ENCODE results near the gene CASQ1.

Gene CASQ1

GRCh38 chr1:160146107-160146506 lies 44.3 kb upstream of the CASQ1 start:
- TF ChIP-seq, protein P1, sequence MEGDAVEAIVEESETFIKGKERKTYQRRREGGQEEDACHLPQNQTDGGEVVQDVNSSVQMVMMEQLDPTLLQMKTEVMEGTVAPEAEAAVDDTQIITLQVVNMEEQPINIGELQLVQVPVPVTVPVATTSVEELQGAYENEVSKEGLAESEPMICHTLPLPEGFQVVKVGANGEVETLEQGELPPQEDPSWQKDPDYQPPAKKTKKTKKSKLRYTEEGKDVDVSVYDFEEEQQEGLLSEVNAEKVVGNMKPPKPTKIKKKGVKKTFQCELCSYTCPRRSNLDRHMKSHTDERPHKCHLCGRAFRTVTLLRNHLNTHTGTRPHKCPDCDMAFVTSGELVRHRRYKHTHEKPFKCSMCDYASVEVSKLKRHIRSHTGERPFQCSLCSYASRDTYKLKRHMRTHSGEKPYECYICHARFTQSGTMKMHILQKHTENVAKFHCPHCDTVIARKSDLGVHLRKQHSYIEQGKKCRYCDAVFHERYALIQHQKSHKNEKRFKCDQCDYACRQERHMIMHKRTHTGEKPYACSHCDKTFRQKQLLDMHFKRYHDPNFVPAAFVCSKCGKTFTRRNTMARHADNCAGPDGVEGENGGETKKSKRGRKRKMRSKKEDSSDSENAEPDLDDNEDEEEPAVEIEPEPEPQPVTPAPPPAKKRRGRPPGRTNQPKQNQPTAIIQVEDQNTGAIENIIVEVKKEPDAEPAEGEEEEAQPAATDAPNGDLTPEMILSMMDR (IDR thresholded peaks at IDR 0.05; ENCODE audit: insufficient read depth, low read length, poor library complexity, severe bottlenecking) = no peak
- TF ChIP-seq EZH2phosphoT487 (conservative IDR thresholded peaks at IDR 0.05; ENCODE audit: low read length) = no peak
- no peak overlapping the region for H2AFZ ChIP-seq (ENCODE audit: low read depth, low read length, severe bottlenecking)
- no peak overlapping the region for H3K4me2 ChIP-seq (ENCODE audit: low read depth, low read length, poor library complexity, severe bottlenecking)
- no peaks in the 10 kb centered on the region for H3K9me2 ChIP-seq (replicated peaks; ENCODE audit: insufficient read depth, low read length)
- no peaks in the 10 kb centered on the region for H3K79me2 ChIP-seq (ENCODE audit: insufficient read depth, low read length)
- H3K4me3 ChIP-seq (ENCODE audit: insufficient read depth, low read length, poor library complexity, severe bottlenecking) = no peak overlapping the region
- H4K20me1 ChIP-seq (ENCODE audit: low read depth, low read length) = no peaks in the 10 kb centered on the region
- H3K27me3 ChIP-seq (ENCODE audit: low read length) = no peaks in the 10 kb centered on the region
- H3K9me3 ChIP-seq (ENCODE audit: insufficient read depth, low read length) = no peaks in the 10 kb centered on the region
- no peaks in the 10 kb centered on the region for H3F3A ChIP-seq (ENCODE audit: insufficient read depth)
- H3K36me3 ChIP-seq (ENCODE audit: low read length) = no peaks in the 10 kb centered on the region
- no peak overlapping the region for H3K9ac ChIP-seq (ENCODE audit: low read length)
- no peak overlapping the region for H3K27ac ChIP-seq (ENCODE audit: low read depth, low read length)

- no peak overlapping the region for H3K27ac ChIP-seq (ENCODE audit: low read depth, low read length)
- no peak overlapping the region for H2AFZ ChIP-seq (ENCODE audit: low read depth, low read length, severe bottlenecking)
- no peak overlapping the region for H3K9ac ChIP-seq (ENCODE audit: low read length)
- H3K4me3 ChIP-seq (ENCODE audit: insufficient read depth, low read length, poor library complexity, severe bottlenecking) = no peak overlapping the region
- no peaks in the 10 kb centered on the region for H3K9me3 ChIP-seq (ENCODE audit: insufficient read depth, low read length)
- no peaks in the 10 kb centered on the region for H3K9me2 ChIP-seq (replicated peaks; ENCODE audit: insufficient read depth, low read length)
- TF ChIP-seq, protein P1 (IDR thresholded peaks at IDR 0.05; ENCODE audit: insufficient read depth, low read length, poor library complexity, severe bottlenecking) = no peak
- TF ChIP-seq EZH2phosphoT487 (conservative IDR thresholded peaks at IDR 0.05; ENCODE audit: low read length) = no peak
- no peak overlapping the region for H3K4me2 ChIP-seq (ENCODE audit: low read depth, low read length, poor library complexity, severe bottlenecking)
- no peaks in the 10 kb centered on the region for H3F3A ChIP-seq (ENCODE audit: insufficient read depth)
- H3K79me2 ChIP-seq (ENCODE audit: insufficient read depth, low read length) = no peaks in the 10 kb centered on the region
- H3K27me3 ChIP-seq (ENCODE audit: low read length) = no peaks in the 10 kb centered on the region
- H3K36me3 ChIP-seq (ENCODE audit: low read length) = no peaks in the 10 kb centered on the region
- H4K20me1 ChIP-seq (ENCODE audit: low read depth, low read length) = no peaks in the 10 kb centered on the region
Measured at GRCh38 chr1:160148121-160148520, 42.3 kb upstream of the CASQ1 start.

DNA sequence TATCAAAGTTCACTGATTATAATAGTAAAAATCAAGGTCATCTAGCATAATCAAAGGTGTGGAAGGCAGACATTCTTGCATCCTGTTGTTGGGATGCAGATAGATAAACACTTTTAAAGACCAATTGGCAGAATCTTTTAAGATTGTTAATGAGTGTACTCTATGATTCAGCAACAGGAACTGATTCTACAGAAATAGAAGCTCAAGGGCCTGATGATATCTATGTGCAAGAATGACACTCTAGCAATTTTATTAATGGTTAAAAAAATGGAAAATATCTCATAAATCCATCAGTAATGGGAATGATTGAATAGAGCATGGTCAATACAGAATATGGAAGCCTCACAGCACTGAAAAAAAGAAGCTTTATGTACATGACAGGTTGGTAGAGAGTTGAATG lies 41.1 kb upstream of the CASQ1 start:
- Histone ChIP-seq H3K9me3 (ENCODE audit: insufficient read depth, low read length) (no peaks in the 10 kb centered on the region), H3K79me2 (ENCODE audit: insufficient read depth, low read length) (no peaks in the 10 kb centered on the region), H3F3A (ENCODE audit: insufficient read depth) (no peaks in the 10 kb centered on the region), H3K9me2 (replicated peaks; ENCODE audit: insufficient read depth, low read length) (no peaks in the 10 kb centered on the region), H3K9ac (ENCODE audit: low read length) (no peak overlapping the region), H3K27ac (ENCODE audit: low read depth, low read length) (no peak overlapping the region), H4K20me1 (ENCODE audit: low read depth, low read length) (no peaks in the 10 kb centered on the region), H3K4me3 (ENCODE audit: insufficient read depth, low read length, poor library complexity, severe bottlenecking) (no peak overlapping the region), H2AFZ (ENCODE audit: low read depth, low read length, severe bottlenecking) (no peak overlapping the region), H3K36me3 (ENCODE audit: low read length) (no peaks in the 10 kb centered on the region), H3K27me3 (ENCODE audit: low read length) (no peaks in the 10 kb centered on the region), H3K4me2 (ENCODE audit: low read depth, low read length, poor library complexity, severe bottlenecking) (no peak overlapping the region)
- TF ChIP-seq, protein P1 (IDR thresholded peaks at IDR 0.05; ENCODE audit: insufficient read depth, low read length, poor library complexity, severe bottlenecking) = no peak
- TF ChIP-seq EZH2phosphoT487 (conservative IDR thresholded peaks at IDR 0.05; ENCODE audit: low read length) = no peak
